ENCODE data around the gene SLC19A2. TPM values are rescaled to one million over a fixed set of nuclear protein-coding genes. Genes with fewer than 3 reads are reported as not detected.

The SLC19A2 gene
- total RNA-seq, 1 experiment from 2014 or later, result 9.9 TPM

GRCh38 chr1:169491845-169492281 lies 6.1 kb upstream of the SLC19A2 start:
- CTCF ChIA-PET, result no interaction called here
- no peak overlapping the region for H3K27ac ChIP-seq (ENCODE audit: low read depth, low read length, poor library complexity, severe bottlenecking)
- DNase-seq (ENCODE audit: low spot score), result no peak
- BruUV-seq (replicated peaks), result no TSS peak
- no peaks in the 10 kb centered on the region for H3K27me3 ChIP-seq (replicated peaks; ENCODE audit: insufficient read depth, low read depth, low read length, poor library complexity)
- POLR2A ChIA-PET (ENCODE audit: low non-redundant PET), result interaction anchor here (0.5 kb wide), 1 partner anchor 16 kb away, joined by 5 read pairs; no protein-coding TSS in a partner anchor
- H3K36me3 ChIP-seq (ENCODE audit: insufficient read depth, low read length, poor library complexity, severe bottlenecking), result no peaks in the 10 kb centered on the region
- intact Hi-C loops (cut with micrococcal nuclease; ENCODE audit: unreplicated experiment), result no loop called here
- H3K4me3 ChIP-seq (ENCODE audit: low read depth, low read length, poor library complexity, severe bottlenecking), result no peak overlapping the region
- H3K4me1 ChIP-seq (ENCODE audit: insufficient read depth, low read length, poor library complexity, severe bottlenecking), result peaks cover 4% of the 10 kb centered on the region
- H3K9me3 ChIP-seq (ENCODE audit: low read depth, low read length, poor library complexity, severe bottlenecking), result no peaks in the 10 kb centered on the region
- TF ChIP-seq EZH2 (IDR thresholded peaks at IDR 0.05; ENCODE audit: borderline replicate concordance, low read depth, low read length, poor library complexity, severe bottlenecking), result no peak
- TF ChIP-seq CTCF (conservative IDR thresholded peaks at IDR 0.05; ENCODE audit: low read depth, low read length), result no peak

GRCh38 chr1:169488157-169488556 lies 2.4 kb upstream of the SLC19A2 start:
- POLR2A ChIA-PET (ENCODE audit: low non-redundant PET), result no interaction called here
- peaks cover 19% of the 10 kb centered on the region for H3K4me1 ChIP-seq (ENCODE audit: insufficient read depth, low read length, poor library complexity, severe bottlenecking)
- H3K27ac ChIP-seq (ENCODE audit: low read depth, low read length, poor library complexity, severe bottlenecking), result no peak overlapping the region
- H3K9me3 ChIP-seq (ENCODE audit: low read depth, low read length, poor library complexity, severe bottlenecking), result no peaks in the 10 kb centered on the region
- TF ChIP-seq CTCF (conservative IDR thresholded peaks at IDR 0.05; ENCODE audit: low read depth, low read length), result no peak
- TF ChIP-seq EZH2 (IDR thresholded peaks at IDR 0.05; ENCODE audit: borderline replicate concordance, low read depth, low read length, poor library complexity, severe bottlenecking), result no peak
- CTCF ChIA-PET, result no interaction called here
- H3K27me3 ChIP-seq (replicated peaks; ENCODE audit: insufficient read depth, low read depth, low read length, poor library complexity), result no peaks in the 10 kb centered on the region
- no TSS peak for BruUV-seq (replicated peaks)
- intact Hi-C loops (cut with micrococcal nuclease; ENCODE audit: unreplicated experiment), result no loop called here
- no peak for DNase-seq (ENCODE audit: low spot score)
- H3K36me3 ChIP-seq (ENCODE audit: insufficient read depth, low read length, poor library complexity, severe bottlenecking), result no peaks in the 10 kb centered on the region
- no peak overlapping the region for H3K4me3 ChIP-seq (ENCODE audit: low read depth, low read length, poor library complexity, severe bottlenecking)

- no TSS peak for BruUV-seq (replicated peaks)
- Histone ChIP-seq H3K36me3 (ENCODE audit: insufficient read depth, low read length, poor library complexity, severe bottlenecking) (no peaks in the 10 kb centered on the region), H3K27ac (ENCODE audit: low read depth, low read length, poor library complexity, severe bottlenecking) (no peak overlapping the region), H3K9me3 (ENCODE audit: low read depth, low read length, poor library complexity, severe bottlenecking) (no peaks in the 10 kb centered on the region), H3K4me3 (ENCODE audit: low read depth, low read length, poor library complexity, severe bottlenecking) (no peak overlapping the region), H3K4me1 (ENCODE audit: insufficient read depth, low read length, poor library complexity, severe bottlenecking) (peaks cover 23% of the 10 kb centered on the region), H3K27me3 (replicated peaks; ENCODE audit: insufficient read depth, low read depth, low read length, poor library complexity) (no peaks in the 10 kb centered on the region)
- intact Hi-C loops (cut with micrococcal nuclease; ENCODE audit: unreplicated experiment), result no loop called here
- DNase-seq (ENCODE audit: low spot score), result no peak
- ChIA-PET CTCF (no interaction called here), POLR2A (ENCODE audit: low non-redundant PET) (no interaction called here)
- TF ChIP-seq CTCF (conservative IDR thresholded peaks at IDR 0.05; ENCODE audit: low read depth, low read length), result no peak
- no peak for TF ChIP-seq EZH2 (IDR thresholded peaks at IDR 0.05; ENCODE audit: borderline replicate concordance, low read depth, low read length, poor library complexity, severe bottlenecking)
Measured at GRCh38 chr1:169487561-169487960, 1.8 kb upstream of the SLC19A2 start.

All from A673 (cell line).